H1 (cell line): ENCODE results near the gene HOXC11. TPM values are rescaled to one million over a fixed set of nuclear protein-coding genes. Genes with fewer than 3 reads are reported as not detected.

Experiments used
- CTCF ChIA-PET: fragments of 300-600 bp; sonication (Branson Sonifier 250); formaldehyde crosslinking; loops from one replicate; lab custom pipeline; 2021; ENCODE audit not compliant: partially characterized antibody; lab: Charles Lee
- POLR2A ChIA-PET: fragments of 300-600 bp; sonication (Branson Sonifier 250); formaldehyde crosslinking; loops from one replicate; lab custom pipeline; 2021; ENCODE audit warnings: inconsistent platforms; ENCODE audit not compliant: partially characterized antibody; lab: Charles Lee
- DNase-seq, 2 experiments: peaks; one replicate each; pipeline versions ENCODE4 v3.0.0 to v3.0.0-alpha.2; 2010 to 2022; ENCODE audit warnings: low spot score in 2 of 2, low read depth in 1 of 2, mixed read lengths in 1 of 2
- FAIRE-seq: peaks from 2 replicates; lab custom pipeline; 2011; peaks lifted over from hg19 to GRCh38; lab: Jason Lieb, UNC
- H2AFZ ChIP-seq: 2 replicates; pipeline ENCODE4 v1.8.1; 2012; ENCODE audit warnings: low read length, inconsistent platforms
- H2AK5ac ChIP-seq: 2 replicates; pipeline ENCODE4 v1.6.1; 2013; ENCODE audit warnings: low read depth, low read length
- H2BK120ac ChIP-seq: replicated peaks from 2 replicates; pipeline ENCODE3; 2013; ENCODE audit warnings: low read depth, low read length, inconsistent platforms
- H2BK12ac ChIP-seq: 2 replicates; pipeline ENCODE4 v1.6.1; 2013; ENCODE audit warnings: low read depth, low read length
- H2BK15ac ChIP-seq: 2 replicates; pipeline ENCODE4 v1.6.1; 2013; ENCODE audit warnings: low read length
- H2BK20ac ChIP-seq: 2 replicates; pipeline ENCODE4 v1.6.1; 2013; ENCODE audit warnings: low read length
- H2BK5ac ChIP-seq: 2 replicates; pipeline ENCODE4 v1.6.1; 2013; ENCODE audit warnings: low read depth, low read length
- H3K14ac ChIP-seq: 2 replicates; pipeline ENCODE4 v1.6.1; 2013; ENCODE audit warnings: inconsistent platforms; ENCODE audit not compliant: insufficient read length
- H3K18ac ChIP-seq: 2 replicates; pipeline ENCODE4 v1.6.1; 2013; ENCODE audit warnings: low read length; ENCODE audit errors: extremely low read depth
- H3K23ac ChIP-seq: 2 replicates; pipeline ENCODE4 v1.6.1; 2013; ENCODE audit warnings: inconsistent platforms; ENCODE audit not compliant: insufficient read length
- H3K23me2 ChIP-seq: 2 replicates; pipeline ENCODE4 v1.6.1; 2013; ENCODE audit warnings: low read depth, low read length
- H3K27ac ChIP-seq: 2 replicates; pipeline ENCODE4 v1.6.1; 2011; ENCODE audit warnings: low read depth, low read length, inconsistent platforms
- H3K27me3 ChIP-seq, 4 experiments: replicated peaks in 1 of 4; 1 replicate in 1 of 4; 2 replicates in 3 of 4; pipeline versions ENCODE4 v1.6.1 to v1.8.1; 2011 to 2013; ENCODE audit warnings: low read length in 3 of 4, mild to moderate bottlenecking in 3 of 4, inconsistent platforms in 2 of 4, mixed read lengths in 2 of 4, moderate library complexity in 1 of 4; ENCODE audit not compliant: control insufficient read depth in 3 of 4, insufficient read depth in 3 of 4; ENCODE audit errors: extremely low read depth in 1 of 4
- H3K36me3 ChIP-seq, 4 experiments: 2 replicates each; pipeline versions ENCODE4 v1.6.1 to v1.8.1; 2011 to 2013; ENCODE audit warnings: mild to moderate bottlenecking in 4 of 4, low read length in 3 of 4, moderate library complexity in 2 of 4, control low read depth in 1 of 4, inconsistent platforms in 1 of 4; ENCODE audit not compliant: insufficient read depth in 4 of 4, control insufficient read depth in 2 of 4
- H3K4ac ChIP-seq: replicated peaks from 2 replicates; pipeline ENCODE3; 2013; ENCODE audit warnings: low read length, low read depth, mixed read lengths, inconsistent platforms; ENCODE audit not compliant: insufficient read length
- H3K4me1 ChIP-seq, 4 experiments: replicated peaks in 1 of 4; 1 replicate in 1 of 4; 2 replicates in 3 of 4; pipeline versions ENCODE4 v1.6.1 to v1.8.1; 2011 to 2013; ENCODE audit warnings: low read length in 3 of 4, inconsistent platforms in 2 of 4, mixed read lengths in 1 of 4; ENCODE audit not compliant: insufficient read depth in 4 of 4, control insufficient read depth in 3 of 4
- H3K4me2 ChIP-seq, 2 experiments: 2 replicates each; pipeline versions ENCODE4 v1.6.1 to v1.8.1; 2011 to 2013; ENCODE audit warnings: low read depth in 2 of 2, low read length in 2 of 2, control low read depth in 1 of 2, inconsistent platforms in 1 of 2, mild to moderate bottlenecking in 1 of 2; ENCODE audit not compliant: insufficient read depth in 1 of 2
- H3K4me3 ChIP-seq, 4 experiments: fragments of 200-600, 300-600 bp in 1 of 4; sonication (generic), shearing (Covaris generic), sonication (Bioruptor Twin) in 1 of 4; 2 replicates each; pipeline versions ENCODE4 v1.5.1 to v1.8.1; 2011 to 2016; ENCODE audit warnings: low read length in 4 of 4, low read depth in 3 of 4, control low read depth in 2 of 4, inconsistent platforms in 2 of 4, mild to moderate bottlenecking in 2 of 4, mixed read lengths in 1 of 4, moderate library complexity in 1 of 4; ENCODE audit not compliant: insufficient read depth in 2 of 4; ENCODE audit errors: extremely low read depth in 1 of 4
- H3K56ac ChIP-seq: replicated peaks from 2 replicates; pipeline ENCODE3; 2013; ENCODE audit warnings: low read depth, mild to moderate bottlenecking, mixed read lengths, low read length, inconsistent platforms; ENCODE audit not compliant: insufficient read length
- H3K79me1 ChIP-seq: 2 replicates; pipeline ENCODE4 v1.6.1; 2013; ENCODE audit warnings: low read depth, low read length, control low read depth
- H3K79me2 ChIP-seq, 2 experiments: 2 replicates each; pipeline versions ENCODE4 v1.6.1 to v1.8.1; 2012 to 2013; ENCODE audit warnings: low read length in 2 of 2, mild to moderate bottlenecking in 2 of 2, inconsistent platforms in 1 of 2; ENCODE audit not compliant: insufficient read depth in 2 of 2, control insufficient read depth in 1 of 2
- H3K9ac ChIP-seq, 4 experiments: replicated peaks in 1 of 4; 1 replicate in 1 of 4; 2 replicates in 3 of 4; pipeline versions ENCODE4 v1.6.1 to v1.8.1; 2011 to 2013; ENCODE audit warnings: low read depth in 3 of 4, low read length in 3 of 4, control low read depth in 2 of 4, mild to moderate bottlenecking in 2 of 4, moderate library complexity in 2 of 4, inconsistent platforms in 1 of 4; ENCODE audit errors: extremely low read depth in 1 of 4
- H3K9me3 ChIP-seq, 2 experiments: 2 replicates each; pipeline versions ENCODE4 v1.6.1 to v1.8.1; 2012 to 2013; ENCODE audit warnings: mild to moderate bottlenecking in 2 of 2, moderate library complexity in 2 of 2, control low read depth in 1 of 2, inconsistent platforms in 1 of 2, low read depth in 1 of 2, low read length in 1 of 2, mixed read lengths in 1 of 2; ENCODE audit not compliant: insufficient read depth in 2 of 2
- H4K20me1 ChIP-seq, 2 experiments: replicated peaks in 1 of 2; 2 replicates each; pipeline versions ENCODE3 to v1.8.1; 2011 to 2013; ENCODE audit warnings: inconsistent platforms in 2 of 2, low read length in 2 of 2, mild to moderate bottlenecking in 1 of 2; ENCODE audit not compliant: insufficient read depth in 2 of 2, control insufficient read depth in 1 of 2
- H4K5ac ChIP-seq: 2 replicates; pipeline ENCODE4 v1.6.1; 2013; ENCODE audit warnings: low read length, low read depth, mixed read lengths, inconsistent platforms; ENCODE audit not compliant: insufficient read length
- H4K8ac ChIP-seq: 2 replicates; pipeline ENCODE4 v1.8.0; 2013; ENCODE audit warnings: mild to moderate bottlenecking, moderate library complexity, low read length, inconsistent platforms; ENCODE audit not compliant: insufficient read depth; ENCODE audit errors: extremely low read depth
- H4K91ac ChIP-seq: replicated peaks from 2 replicates; pipeline ENCODE3; 2013; ENCODE audit warnings: low read length, mixed read lengths, inconsistent platforms; ENCODE audit not compliant: insufficient read length
- HDAC6 ChIP-seq: IDR thresholded peaks from one replicate; pipeline ENCODE4 v1.7.1; 2012; ENCODE audit warnings: low read depth, mild to moderate bottlenecking, inconsistent platforms, low read length, moderate library complexity
- RNF2 ChIP-seq: fragments of 200-900, 300-1000 bp; sonication (generic); IDR thresholded peaks from 2 replicates; pipeline ENCODE4 v1.7.1; 2016; ENCODE audit warnings: borderline replicate concordance, low read depth, mild to moderate bottlenecking, antibody characterized with exemption, low read length; ENCODE audit not compliant: poor library complexity, severe bottlenecking; ENCODE audit errors: missing control alignments
- TAF1 ChIP-seq: IDR thresholded peaks from 2 replicates; pipeline ENCODE4 v1.6.1; 2011; ENCODE audit warnings: mild to moderate bottlenecking, low read depth, low read length
- WGBS, 2 experiments: shearing (Covaris generic) in 1 of 2; methylation state at CpG; one replicate each; pipeline versions ENCODE4 v1.1.6 to v1.1.7; 2013 to 2015; ENCODE audit warnings: low lambda C conversion rate in 2 of 2, mixed read lengths in 2 of 2, inconsistent platforms in 1 of 2, low coverage in 1 of 2, missing lambda C conversion rate in 1 of 2; ENCODE audit not compliant: insufficient replicate concordance in 2 of 2, insufficient coverage in 1 of 2, insufficient read length in 1 of 2; ENCODE audit errors: extremely low coverage in 1 of 2, missing lambda C conversion rate in 1 of 2; 5-methylcytosine and 5-hydroxymethylcytosine counted together
- polyA plus RNA-seq, 7 experiments: library from polyadenylated mRNA; depleted of rRNA in 3 of 7; stranded (reverse) in 5 of 7; unstranded in 2 of 7; fragments of >200 nt in 5 of 7; fragments of 200-250 nt in 2 of 7; gene quantifications; 1 replicate in 5 of 7; 2 replicates in 1 of 7; 4 replicates in 1 of 7; pipeline versions ENCODE4 v1.2.1 to v1.2.3, GENCODE V29; 2011 to 2013; ENCODE audit warnings: missing spikeins in 2 of 7, mixed read lengths in 2 of 7
- total RNA-seq: library from RNA; stranded (reverse); fragmentation: NEBNext Ultra II Directional; extraction: Animal tissue kit (Norgen Biotek cat#: 25700); gene quantifications from 2 replicates; pipeline ENCODE4 v1.2.1, GENCODE V29; 2021

The HOXC11 gene
- total and polyA plus RNA-seq, 2 of the 8 experiments (the other 6 are each of a cell fraction or from before 2014, with no cell fraction given): not detected

- no peak overlapping the region for H3K27ac ChIP-seq
- H4K5ac ChIP-seq: no peak overlapping the region
- H3K36me3 ChIP-seq: peaks cover 0 to 19% (median 0%) of the 10 kb centered on the region in 4 experiments; a peak in 1 of 8 replicates
- 0 out of 2 replicates have a peak overlapping the region, but pooled peaks have one; percentile 53 for H2AK5ac ChIP-seq
- no peak overlapping the region for H2AFZ ChIP-seq
- H3K18ac ChIP-seq: no peak overlapping the region
- H2BK120ac ChIP-seq: no peak overlapping the region
- no peaks in the 10 kb centered on the region for H3K79me1 ChIP-seq
- H2BK15ac ChIP-seq: 0 out of 2 replicates have a peak overlapping the region, but pooled peaks have one; percentile 46
- no peak overlapping the region for H4K8ac ChIP-seq
- peak overlapping the region; percentile 23 to 56 for H3K4me2 ChIP-seq
- peaks cover 22 to 26% of the 10 kb centered on the region in 2 experiments for H4K20me1 ChIP-seq
- 17% methylated on average over 28 of the region's 29 CpGs; no CpG with 5 or more reads in 1 of the 2 experiments for WGBS, 2 experiments
- no peak overlapping the region for H2BK20ac ChIP-seq
- ChIA-PET CTCF (interaction anchor here (0.8 to 4.4 kb wide), 12 partner anchors 9 to 209 kb away, joined by 3 to 28 read pairs (median 4); partner anchors contain the start of gene HOXC10), POLR2A (interaction anchor here (1.2 kb wide), 2 partner anchors 10 to 220 kb away, joined by 3 read pairs; no protein-coding TSS in a partner anchor)
- no peak overlapping the region for H4K91ac ChIP-seq
- peaks cover 0 to 17% (median 8%) of the 10 kb centered on the region in 4 experiments; a peak in 5 of 7 replicates for H3K4me1 ChIP-seq
- peaks cover 97 to 100% (median 100%) of the 10 kb centered on the region in 4 experiments for H3K27me3 ChIP-seq
- FAIRE-seq: no peak
- TF ChIP-seq TAF1 (no peak), RNF2 (peak; percentile 54), HDAC6 (no peak)
- H3K14ac ChIP-seq: no peak overlapping the region
- H3K56ac ChIP-seq: no peak overlapping the region
- H3K9me3 ChIP-seq: peaks cover 0 to 4% of the 10 kb centered on the region in 2 experiments; a peak in 1 of 4 replicates
- H3K9ac ChIP-seq: no peak overlapping the region
- peak overlapping the region in 1 of 4 experiments; percentile 45; a peak in 3 of 8 replicates for H3K4me3 ChIP-seq
- no peak overlapping the region for H2BK5ac ChIP-seq
- H3K23ac ChIP-seq: no peak overlapping the region
- H3K79me2 ChIP-seq: no peaks in the 10 kb centered on the region
- H2BK12ac ChIP-seq: 0 out of 2 replicates have a peak overlapping the region, but pooled peaks have one; percentile 50
- no peak for DNase-seq
- H3K4ac ChIP-seq: no peak overlapping the region
- H3K23me2 ChIP-seq: peaks cover 4% of the 10 kb centered on the region; the same call in 1 of the 2 replicates
Measured at GRCh38 chr12:53996240-53997203, 23.6 kb downstream of the HOXC11 start.
